DOHH2 (cell line): ENCODE measurements around the gene DLEC1.

Experiments
- H3F3A ChIP-seq: fragments of 200-600 bp; sonication (generic), shearing (Covaris generic); 2 replicates; pipeline ENCODE4 v1.6.0; 2016; ENCODE audit warnings: antibody characterized with exemption, mild to moderate bottlenecking; ENCODE audit not compliant: control insufficient read depth, insufficient read depth
- H3K27ac ChIP-seq: fragments of 200-600 bp; sonication (generic); 2 replicates; pipeline ENCODE4 v1.5.1; 2014; ENCODE audit warnings: low read depth, mild to moderate bottlenecking, low read length, moderate library complexity
- H3K27me3 ChIP-seq: fragments of 200-600 bp; sonication (generic); 2 replicates; pipeline ENCODE4 v1.6.1; 2014; ENCODE audit warnings: mild to moderate bottlenecking, low read length, mixed read lengths; ENCODE audit not compliant: control insufficient read depth
- H3K36me3 ChIP-seq: fragments of 200-600 bp; sonication (generic); 2 replicates; pipeline ENCODE4 v1.6.1; 2014; ENCODE audit warnings: mild to moderate bottlenecking, low read length, moderate library complexity, mixed read lengths; ENCODE audit not compliant: control insufficient read depth
- H3K4me1 ChIP-seq: fragments of 200-600 bp; sonication (generic); 2 replicates; pipeline ENCODE4 v1.6.1; 2014; ENCODE audit warnings: mild to moderate bottlenecking, low read length, mixed read lengths; ENCODE audit not compliant: control insufficient read depth
- H3K4me2 ChIP-seq: fragments of 200-600 bp; sonication (generic); 2 replicates; pipeline ENCODE4 v1.6.0; 2014; ENCODE audit warnings: mild to moderate bottlenecking, low read length, moderate library complexity
- H3K4me3 ChIP-seq: fragments of 200-600 bp; sonication (generic); 2 replicates; pipeline ENCODE4 v1.5.1; 2014; ENCODE audit warnings: mild to moderate bottlenecking, low read length, mixed read lengths
- H3K79me2 ChIP-seq: fragments of 200-600 bp; sonication (generic); 2 replicates; pipeline ENCODE4 v1.6.1; 2014; ENCODE audit warnings: mild to moderate bottlenecking, low read length, mixed read lengths; ENCODE audit not compliant: control insufficient read depth
- H3K9me2 ChIP-seq: fragments of 200-600 bp; sonication (generic); replicated peaks from 2 replicates; pipeline ENCODE4 v1.6.1; 2014; ENCODE audit warnings: mild to moderate bottlenecking, low read length, mixed read lengths; ENCODE audit not compliant: control insufficient read depth
- H3K9me3 ChIP-seq: fragments of 200-600 bp; sonication (generic); 2 replicates; pipeline ENCODE4 v1.6.1; 2014; ENCODE audit warnings: antibody characterized with exemption, low read length, mixed read lengths; ENCODE audit not compliant: control insufficient read depth, insufficient read depth
- H4K20me1 ChIP-seq: fragments of 200-600 bp; sonication (generic); 2 replicates; pipeline ENCODE4 v1.6.0; 2014; ENCODE audit warnings: low read depth, mild to moderate bottlenecking, antibody characterized with exemption, low read length, moderate library complexity; ENCODE audit not compliant: control insufficient read depth, insufficient read depth
- CTCF ChIP-seq: fragments of 200-600 bp; sonication (generic); IDR thresholded peaks from one replicate; pipeline ENCODE4 v1.5.1; 2014; ENCODE audit warnings: antibody characterized with exemption, mild to moderate bottlenecking, low read depth, low read length; ENCODE audit not compliant: poor library complexity, severe bottlenecking
- EZH2phosphoT487 ChIP-seq: fragments of 200-600 bp; sonication (generic); IDR thresholded peaks from 2 replicates; pipeline ENCODE4 v1.6.1; 2017; ENCODE audit warnings: borderline replicate concordance, mild to moderate bottlenecking, antibody characterized with exemption, low read length, moderate library complexity, mixed read lengths

DLEC1 gene

DNA sequence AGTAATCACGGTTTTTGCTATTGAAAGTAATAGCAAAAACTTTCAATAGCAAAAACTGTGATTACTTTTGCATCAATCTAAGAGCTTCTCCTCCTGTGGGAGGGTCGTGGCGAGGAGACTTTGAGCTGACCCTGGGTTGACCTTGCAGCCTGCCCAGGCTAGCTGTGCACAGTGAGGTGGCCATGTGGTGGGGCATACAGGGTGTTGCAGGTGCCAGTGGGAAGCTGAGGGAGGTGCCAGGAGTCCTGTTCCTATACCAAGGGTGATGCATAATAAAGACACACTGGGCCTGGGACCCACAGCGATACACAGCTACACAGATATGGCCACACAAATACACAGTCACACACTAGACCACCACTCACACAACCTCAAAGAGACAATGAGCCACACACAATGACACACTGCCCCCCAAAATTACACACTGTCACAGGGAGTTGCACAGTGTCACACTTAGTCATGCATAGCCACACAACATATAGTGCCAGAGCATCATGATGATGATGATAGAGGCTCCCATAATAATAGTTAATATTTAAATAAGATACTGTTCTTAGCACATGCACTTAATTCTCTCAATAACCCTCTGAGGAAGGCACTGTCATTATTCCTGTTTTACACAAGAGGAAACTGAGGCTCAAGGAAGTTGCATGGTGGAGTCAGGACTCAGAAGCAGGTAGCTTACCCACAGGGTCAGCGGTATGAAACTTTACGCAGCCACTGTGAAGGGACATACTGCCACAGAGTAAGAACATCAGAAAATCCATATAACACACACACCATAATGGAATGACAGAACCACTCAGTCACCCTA lies 15.9 kb upstream of the DLEC1 start:
- Histone ChIP-seq H3F3A (no peaks in the 10 kb centered on the region), H3K9me3 (no peaks in the 10 kb centered on the region), H3K9me2 (no peaks in the 10 kb centered on the region), H3K36me3 (no peaks in the 10 kb centered on the region), H3K27ac (no peak overlapping the region), H3K4me1 (peaks cover 17% of the 10 kb centered on the region), H3K27me3 (peaks cover 4% of the 10 kb centered on the region; the same call in 1 of the 2 replicates), H3K4me2 (peak overlapping the region; percentile 84), H4K20me1 (no peaks in the 10 kb centered on the region), H3K4me3 (peak overlapping the region; percentile 71), H3K79me2 (no peaks in the 10 kb centered on the region)
- no peak for TF ChIP-seq CTCF
- no peak for TF ChIP-seq EZH2phosphoT487

DNA sequence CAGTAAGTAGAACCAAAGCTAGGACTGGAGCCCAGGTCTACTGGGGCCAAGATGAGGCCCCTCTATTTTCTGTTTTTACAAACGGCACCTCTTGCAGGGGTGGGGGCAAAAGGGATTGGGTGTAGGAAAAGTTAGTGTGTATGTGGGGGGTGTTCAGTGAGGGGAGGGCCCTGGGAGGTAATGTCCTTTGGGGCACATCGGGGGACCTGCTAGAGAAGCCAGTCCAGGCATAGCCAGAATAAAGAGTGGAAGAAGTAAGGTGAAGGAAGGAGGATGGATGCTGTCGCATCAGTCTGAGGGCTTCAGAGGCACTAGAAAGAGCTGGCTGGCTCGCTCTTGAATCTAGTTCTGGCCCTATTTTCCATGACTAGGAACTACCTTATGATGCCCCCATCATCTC lies 12.2 kb upstream of the DLEC1 start:
- H3K9me3 ChIP-seq: no peaks in the 10 kb centered on the region
- TF ChIP-seq EZH2phosphoT487 (no peak), CTCF (no peak)
- H3K27ac ChIP-seq: no peak overlapping the region
- H3K4me3 ChIP-seq: no peak overlapping the region
- H3K9me2 ChIP-seq: no peaks in the 10 kb centered on the region
- peaks cover 17% of the 10 kb centered on the region for H3K4me1 ChIP-seq
- H3K4me2 ChIP-seq: no peak overlapping the region
- H4K20me1 ChIP-seq: no peaks in the 10 kb centered on the region
- H3K36me3 ChIP-seq: no peaks in the 10 kb centered on the region
- peaks cover 26% of the 10 kb centered on the region for H3K27me3 ChIP-seq
- H3F3A ChIP-seq: no peaks in the 10 kb centered on the region
- no peaks in the 10 kb centered on the region for H3K79me2 ChIP-seq

DNA sequence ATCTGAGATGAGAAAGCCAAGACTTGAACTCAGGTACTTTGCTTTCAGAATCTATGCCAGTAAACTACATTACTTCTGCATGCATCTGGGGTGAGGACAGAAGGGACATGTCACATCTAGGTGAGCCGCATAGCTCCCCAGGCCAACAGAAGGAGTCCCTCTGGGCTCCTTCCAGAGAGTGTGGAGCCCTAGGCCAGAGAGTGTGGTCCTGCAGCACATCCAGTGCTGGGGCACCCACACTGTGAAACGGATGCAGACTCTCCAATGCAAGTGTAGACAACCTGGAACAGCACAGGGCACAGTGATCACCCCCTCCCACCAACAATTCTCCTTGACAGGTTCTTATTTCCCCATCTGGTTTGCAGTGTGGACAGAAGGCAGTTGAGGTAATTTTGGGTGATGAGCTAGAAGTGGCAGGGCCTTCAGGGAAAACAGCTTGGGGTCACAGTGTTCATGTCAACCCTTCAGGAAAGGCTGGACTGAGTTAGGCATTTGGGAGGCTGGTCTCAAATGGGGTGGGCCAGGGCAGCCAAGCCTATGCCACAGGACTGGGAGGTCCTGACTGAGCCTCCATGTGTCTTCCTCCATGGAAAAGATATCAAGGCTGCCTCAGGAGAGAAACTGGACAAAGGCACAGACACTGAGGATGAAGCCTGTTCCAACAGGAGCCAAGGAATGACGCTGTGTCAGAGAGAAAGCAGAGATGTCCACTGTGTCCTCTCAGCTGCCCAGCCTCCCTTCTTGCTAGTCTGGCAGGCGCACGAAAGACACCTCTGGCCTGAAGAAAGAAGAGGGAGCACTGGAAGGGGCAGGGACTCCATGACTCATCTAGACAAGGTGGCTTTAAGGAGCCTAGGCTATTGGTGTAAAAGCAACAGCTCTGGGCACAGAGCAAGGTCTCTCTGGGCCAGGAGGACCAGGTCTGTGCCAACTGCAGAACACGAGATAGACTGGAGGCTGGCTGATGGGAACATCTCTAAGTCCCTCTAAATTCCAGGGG lies 11.2 kb upstream of the DLEC1 start:
- TF ChIP-seq CTCF (no peak), EZH2phosphoT487 (no peak)
- no peaks in the 10 kb centered on the region for H3K9me3 ChIP-seq
- H3K4me2 ChIP-seq: no peak overlapping the region
- peaks cover 17% of the 10 kb centered on the region for H3K4me1 ChIP-seq
- H3F3A ChIP-seq: no peaks in the 10 kb centered on the region
- H3K36me3 ChIP-seq: no peaks in the 10 kb centered on the region
- no peaks in the 10 kb centered on the region for H4K20me1 ChIP-seq
- no peak overlapping the region for H3K4me3 ChIP-seq
- H3K9me2 ChIP-seq: no peaks in the 10 kb centered on the region
- H3K27ac ChIP-seq: no peak overlapping the region
- no peaks in the 10 kb centered on the region for H3K79me2 ChIP-seq
- peaks cover 32% of the 10 kb centered on the region for H3K27me3 ChIP-seq
